NCI-H146 treated with DMSO at 0.1 percent for 48 hours (cell line): ENCODE measurements around the gene PTPDC1.

Experiments used
- DNase-seq: peaks from one replicate; lab custom pipeline; 2025; ENCODE audit not compliant: unreplicated experiment; lab: John Stamatoyannopoulos, UW

PTPDC1 gene

GRCh38 chr9:94140791-94141790 is 56.8 kb downstream of the PTPDC1 start:
- DNase-seq: no peak

DNA sequence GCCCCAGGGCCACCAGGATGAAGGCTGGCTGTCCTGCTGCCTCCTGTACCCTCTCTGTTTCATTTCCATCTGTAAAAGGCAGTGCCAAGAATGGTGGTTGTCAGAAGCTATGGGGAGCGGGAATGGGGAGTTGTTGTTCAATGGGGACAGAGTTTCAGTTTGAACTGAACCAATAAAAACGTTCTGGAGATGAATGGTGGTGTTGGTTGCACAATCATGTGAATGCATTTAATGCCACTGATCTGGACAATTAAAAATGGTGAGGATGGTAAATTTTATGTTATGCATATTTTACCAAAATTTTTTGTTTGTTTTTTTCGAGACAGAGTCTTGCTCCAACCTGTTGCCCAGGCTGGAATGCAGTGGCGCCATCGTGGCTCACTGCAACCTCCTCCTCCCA is 58.1 kb downstream of the PTPDC1 start:
- no peak for DNase-seq

DNA sequence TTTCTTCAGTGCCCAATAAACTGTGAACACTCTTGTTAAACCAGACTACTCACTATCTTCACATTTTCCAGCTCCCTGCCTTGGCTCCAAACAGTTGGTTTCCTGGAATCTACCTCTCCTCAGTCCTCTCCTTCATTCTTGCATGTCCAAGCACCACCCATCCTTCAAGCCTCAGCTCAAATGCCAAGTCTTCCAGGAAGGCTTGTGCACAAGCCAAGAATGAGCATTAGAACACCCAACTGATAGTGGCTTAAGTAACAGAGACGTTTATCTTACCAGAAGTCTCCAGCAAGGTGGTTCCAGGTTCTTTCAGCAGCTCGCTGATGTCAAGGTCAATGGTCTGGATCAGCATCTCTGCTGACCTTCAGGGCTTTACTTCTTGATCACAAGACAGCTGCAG is 60.1 kb downstream of the PTPDC1 start:
- DNase-seq: no peak

DNA sequence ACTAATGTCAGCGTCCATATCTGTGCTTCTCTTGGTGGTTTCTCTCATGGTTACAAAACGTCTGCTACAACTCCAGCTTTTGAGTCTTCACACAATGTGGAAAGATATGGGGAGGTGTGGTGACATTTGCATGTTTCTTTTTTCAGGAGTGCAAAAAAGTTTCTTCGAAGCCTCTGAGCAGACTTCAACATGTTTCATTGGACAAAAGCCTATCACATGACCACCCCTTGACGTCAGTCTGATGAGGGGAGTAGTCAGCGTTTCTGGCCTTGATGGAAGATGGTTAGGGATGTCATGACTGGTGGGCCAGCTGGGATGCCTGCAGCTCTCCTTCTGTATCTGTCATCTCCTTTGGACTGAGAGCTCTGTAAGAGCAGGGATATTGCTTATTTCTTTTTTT is 61.4 kb downstream of the PTPDC1 start:
- DNase-seq: no peak

DNA sequence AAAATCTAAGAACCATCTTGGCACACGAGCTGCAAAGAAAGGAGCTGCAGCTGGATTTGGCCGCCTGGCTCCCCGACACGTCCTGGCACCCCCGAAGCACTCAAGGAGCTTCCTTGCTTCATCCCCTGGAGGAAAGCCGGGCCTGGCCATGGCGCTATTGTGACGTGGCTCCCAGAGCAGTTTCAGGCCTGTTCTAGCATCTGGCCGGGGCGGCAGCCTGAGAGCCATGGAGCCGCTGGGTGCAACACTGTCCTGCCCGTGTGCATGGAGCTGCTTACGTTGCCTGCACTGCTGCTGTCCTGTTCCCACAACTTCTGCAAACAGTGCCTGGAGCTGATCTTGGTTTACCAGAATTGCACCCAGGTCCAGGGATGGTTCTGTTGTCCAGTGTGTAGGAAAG is 63.5 kb downstream of the PTPDC1 start:
- DNase-seq: no peak

GRCh38 chr9:94148419-94148818 is 64.2 kb downstream of the PTPDC1 start:
- DNase-seq: no peak

DNA sequence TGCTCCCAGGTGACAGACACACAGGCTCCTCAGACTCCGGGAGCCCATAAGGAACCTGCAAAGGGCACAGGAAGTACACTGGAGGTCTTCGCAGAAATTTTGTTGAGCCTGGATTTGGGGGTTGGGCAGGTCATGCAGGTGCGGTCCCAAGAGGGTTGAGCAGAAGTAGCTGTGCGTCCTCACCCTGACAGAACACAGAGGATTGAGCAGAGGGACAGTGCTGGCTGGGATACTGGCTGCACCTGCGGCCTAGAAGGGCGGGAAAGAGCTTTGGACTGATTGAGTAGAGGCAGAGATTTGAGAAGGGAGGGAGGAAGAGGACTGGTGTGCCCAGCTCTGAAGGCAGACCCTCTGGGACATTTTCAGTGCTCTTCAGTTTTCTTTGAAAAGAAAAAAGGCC is 65.4 kb downstream of the PTPDC1 start:
- DNase-seq: no peak

DNA sequence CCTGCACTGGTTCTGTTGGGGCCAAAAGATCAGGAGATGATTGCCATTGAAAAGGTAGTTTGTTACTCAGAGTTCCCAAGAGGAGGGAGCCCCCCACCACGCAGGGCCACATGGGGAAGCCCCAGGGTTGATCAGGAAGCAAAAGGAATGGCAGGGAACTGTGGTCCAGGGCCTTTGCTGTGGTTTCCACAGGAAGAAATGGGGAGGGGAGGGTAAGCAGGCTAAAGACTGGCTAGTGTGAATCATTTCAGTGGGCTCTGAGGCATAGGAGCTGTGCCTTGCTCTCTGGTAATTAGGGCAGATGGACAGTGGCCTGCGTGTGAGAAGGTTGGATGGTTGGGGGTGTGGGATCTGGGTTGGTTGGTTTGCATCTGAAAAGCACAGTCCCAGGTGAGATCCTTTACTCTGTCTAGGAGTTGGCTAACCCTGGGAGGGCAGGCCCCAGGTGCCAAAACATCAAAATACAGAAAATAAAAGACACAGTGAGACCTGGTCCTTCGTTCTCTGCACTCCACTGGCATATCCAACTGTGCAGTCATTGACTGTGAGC is 66.1 kb downstream of the PTPDC1 start:
- DNase-seq: no peak

GRCh38 chr9:94150890-94151650 is 66.8 kb downstream of the PTPDC1 start:
- DNase-seq: no peak

- DNase-seq: no peak
These were observed 69.6 kb downstream of the PTPDC1 start for GRCh38 chr9:94153905-94154304.

GRCh38 chr9:94156348-94157049 is 72.2 kb downstream of the PTPDC1 start:
- no peak for DNase-seq

GRCh38 chr9:94157050-94157801 is 73.0 kb downstream of the PTPDC1 start:
- DNase-seq: peak; percentile 24
